ENCODE data around the gene RCC1.

- TF ChIP-seq POLR2A (IDR thresholded peaks at IDR 0.05): no peak
- TF ChIP-seq, protein P1, sequence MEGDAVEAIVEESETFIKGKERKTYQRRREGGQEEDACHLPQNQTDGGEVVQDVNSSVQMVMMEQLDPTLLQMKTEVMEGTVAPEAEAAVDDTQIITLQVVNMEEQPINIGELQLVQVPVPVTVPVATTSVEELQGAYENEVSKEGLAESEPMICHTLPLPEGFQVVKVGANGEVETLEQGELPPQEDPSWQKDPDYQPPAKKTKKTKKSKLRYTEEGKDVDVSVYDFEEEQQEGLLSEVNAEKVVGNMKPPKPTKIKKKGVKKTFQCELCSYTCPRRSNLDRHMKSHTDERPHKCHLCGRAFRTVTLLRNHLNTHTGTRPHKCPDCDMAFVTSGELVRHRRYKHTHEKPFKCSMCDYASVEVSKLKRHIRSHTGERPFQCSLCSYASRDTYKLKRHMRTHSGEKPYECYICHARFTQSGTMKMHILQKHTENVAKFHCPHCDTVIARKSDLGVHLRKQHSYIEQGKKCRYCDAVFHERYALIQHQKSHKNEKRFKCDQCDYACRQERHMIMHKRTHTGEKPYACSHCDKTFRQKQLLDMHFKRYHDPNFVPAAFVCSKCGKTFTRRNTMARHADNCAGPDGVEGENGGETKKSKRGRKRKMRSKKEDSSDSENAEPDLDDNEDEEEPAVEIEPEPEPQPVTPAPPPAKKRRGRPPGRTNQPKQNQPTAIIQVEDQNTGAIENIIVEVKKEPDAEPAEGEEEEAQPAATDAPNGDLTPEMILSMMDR (IDR thresholded peaks at IDR 0.05): no peak
These were observed 71.3 kb downstream of the RCC1 start for GRCh38 chr1:28577052-28577678.
